Keratinocyte (primary cell): ENCODE measurements around the gene TIMMDC1.

ENCODE experiments used
- EZH2 ChIP-seq: IDR thresholded peaks from one replicate; pipeline ENCODE4 v1.6.1; 2012; ENCODE audit warnings: inconsistent platforms, mild to moderate bottlenecking, low read length, moderate library complexity
- TF ChIP-seq, protein P1 (sequence below), 3 experiments: IDR thresholded peaks in 1 of 3; conservative IDR thresholded peaks in 1 of 3; optimal IDR thresholded peaks in 1 of 3; 2 replicates in 2 of 3; 3 replicates in 1 of 3; pipeline versions ENCODE3 to v1.5.1; 2011; ENCODE audit warnings: low read length in 3 of 3, mild to moderate bottlenecking in 3 of 3, moderate library complexity in 2 of 3, control low read depth in 1 of 3, inconsistent platforms in 1 of 3; ENCODE audit not compliant: insufficient read depth in 2 of 3; ENCODE audit errors: extremely low read depth in 1 of 3

- TF ChIP-seq, protein P1, sequence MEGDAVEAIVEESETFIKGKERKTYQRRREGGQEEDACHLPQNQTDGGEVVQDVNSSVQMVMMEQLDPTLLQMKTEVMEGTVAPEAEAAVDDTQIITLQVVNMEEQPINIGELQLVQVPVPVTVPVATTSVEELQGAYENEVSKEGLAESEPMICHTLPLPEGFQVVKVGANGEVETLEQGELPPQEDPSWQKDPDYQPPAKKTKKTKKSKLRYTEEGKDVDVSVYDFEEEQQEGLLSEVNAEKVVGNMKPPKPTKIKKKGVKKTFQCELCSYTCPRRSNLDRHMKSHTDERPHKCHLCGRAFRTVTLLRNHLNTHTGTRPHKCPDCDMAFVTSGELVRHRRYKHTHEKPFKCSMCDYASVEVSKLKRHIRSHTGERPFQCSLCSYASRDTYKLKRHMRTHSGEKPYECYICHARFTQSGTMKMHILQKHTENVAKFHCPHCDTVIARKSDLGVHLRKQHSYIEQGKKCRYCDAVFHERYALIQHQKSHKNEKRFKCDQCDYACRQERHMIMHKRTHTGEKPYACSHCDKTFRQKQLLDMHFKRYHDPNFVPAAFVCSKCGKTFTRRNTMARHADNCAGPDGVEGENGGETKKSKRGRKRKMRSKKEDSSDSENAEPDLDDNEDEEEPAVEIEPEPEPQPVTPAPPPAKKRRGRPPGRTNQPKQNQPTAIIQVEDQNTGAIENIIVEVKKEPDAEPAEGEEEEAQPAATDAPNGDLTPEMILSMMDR (optimal IDR thresholded peaks at IDR 0.05 in 1 of 3, IDR thresholded peaks at IDR 0.05 in 1 of 3, conservative IDR thresholded peaks at IDR 0.05 in 1 of 3; ENCODE audit: extremely low read depth in 1 of 3, insufficient read depth in 2 of 3, low read length in 3 of 3) = no peak
- TF ChIP-seq EZH2 = no peak
Observed at GRCh38 chr3:119500901-119501300, 2.6 kb downstream of the TIMMDC1 start.
